Heart right ventricle (tissue), 16 donors: ENCODE measurements around the gene PTPRM. TPM values are rescaled to one million over a fixed set of nuclear protein-coding genes. Genes with fewer than 3 reads are reported as not detected.
A peak's percentile ranks its signal among the peaks of the same experiment; 100 is the strongest.

Experiments
- ATAC-seq, 8 donors: fragments of 200-7000 bp; cut with Tn5 transposase; one replicate each; pipeline ENCODE4 v1.9.1; 2020; ENCODE audit warnings: mild to moderate bottlenecking in 8 of 8, moderate library complexity in 8 of 8, moderate number of reproducible peaks in 1 of 8
- DNase-seq, 2 donors: peaks; one replicate each; pipeline ENCODE4 v3.0.0-alpha.2; 2020
- H3K27ac ChIP-seq, 10 donors: fragments of 200-600 bp; sonication (generic) in 2 of 10; one replicate each; pipeline versions ENCODE4 v1.5.0 to v1.8.0; 2020 to 2022; ENCODE audit warnings: mild to moderate bottlenecking in 3 of 10
- H3K27me3 ChIP-seq, 7 donors: fragments of 200-600 bp; one replicate each; pipeline ENCODE4 v1.8.0; 2021 to 2022; ENCODE audit warnings: mild to moderate bottlenecking in 2 of 7
- H3K36me3 ChIP-seq, 9 donors: fragments of 200-600 bp; sonication (generic) in 1 of 9; one replicate each; pipeline versions ENCODE4 v1.5.0 to v1.8.0; 2020 to 2022; ENCODE audit warnings: mild to moderate bottlenecking in 2 of 9
- H3K4me1 ChIP-seq, 9 donors: fragments of 200-600 bp; sonication (generic) in 1 of 9; one replicate each; pipeline versions ENCODE4 v1.5.0 to v1.8.0; 2020 to 2022; ENCODE audit warnings: mild to moderate bottlenecking in 4 of 9
- H3K4me3 ChIP-seq, 10 donors: fragments of 200-600 bp; sonication (generic) in 2 of 10; one replicate each; pipeline versions ENCODE4 v1.5.0 to v1.8.0; 2020 to 2022; ENCODE audit warnings: mild to moderate bottlenecking in 7 of 10, moderate library complexity in 2 of 10
- H3K9me3 ChIP-seq, 11 donors: fragments of 200-600 bp in 10 of 11; sonication (generic) in 2 of 11; one replicate each; pipeline versions ENCODE4 v1.5.0 to v1.8.0; 2013 to 2022; ENCODE audit warnings: mild to moderate bottlenecking in 2 of 11, control low read depth in 1 of 11, moderate library complexity in 1 of 11
- CTCF ChIP-seq, 9 donors: fragments of 200-600 bp; sonication (generic) in 2 of 9; IDR thresholded peaks; one replicate each; pipeline versions ENCODE4 v1.5.0 to v1.8.0; 2021 to 2022; ENCODE audit warnings: antibody characterized with exemption in 9 of 9, mild to moderate bottlenecking in 5 of 9, moderate library complexity in 1 of 9
- WGBS, 2 donors: extraction: QIAGEN DNeasy Blood & Tissue Kit; methylation state at CpG; one replicate each; pipeline ENCODE4 v1.1.7; 2013; ENCODE audit warnings: inconsistent platforms in 1 of 2; 5-methylcytosine and 5-hydroxymethylcytosine counted together
- intact Hi-C, 10 donors: fragments of 100-400 bp; cut with DNase I; formaldehyde crosslinking; loops; one replicate each; pipeline versions ENCODE4 v1.11.1 to v1.14.2; 2022
- polyA plus RNA-seq, 2 donors: library from polyadenylated mRNA; stranded (reverse); fragments of 200-250 nt; gene quantifications; one replicate each; pipeline ENCODE4 v1.2.3, GENCODE V29; 2013
- total RNA-seq, 10 donors: library from RNA; stranded (reverse); fragmentation: NEBNext Ultra II Directional in 3 of 10; extraction: Animal tissue kit (Norgen Biotek cat#: 25700) in 3 of 10; gene quantifications; one replicate each; pipeline versions ENCODE4 v1.2.1 to v1.2.4, GENCODE V29; 2021 to 2023
- donor health status: Arrhythmogenic right ventricular cardiomyopathy.
- donor health status: ischemic (EF 13 %, LVEDD 7.1; RV severe dilation, severe dysfunction).
- donor health status: healthy with polysubstance abuse.
- donor health status: DM: no; HTN: yes; CAD: no.
- donor health status: DM: no; HTN: no; CAD: no.
- donor health status: ischemic (EF 25% LVEDD 6.9; RV normal size, moderate dysfunction).
- donor health status: ischemic (EF 25% LVEDD 5.7; RV mildly dilated, moderate dysfunction).
- donor health status: healthy.
- donor health status: DM: yes; HTN: yes; CAD: no.
- donor health status: Ischemic cardiomyopathy.
- donor health status: ischemic (EF 35%, LVEDD 5.7; RV mildly dilated, moderate dysfunction).
- donor health status: nonischemic (EF 11% LVEDD 7.7; RV severe dilation, severe dysfunction).
- donor health status: DM: yes; HTN: yes; CAD: no.
- donor health status: PGD.
- donor health status: ischemic (EF 29% LVEDD 5.4; RV normal size, mild dysfunction).
- donor health status: nonischemic (EF 23%, LVEDD 6.1; RV moderate dilation, normal function).

The PTPRM gene
- total and polyA plus RNA-seq, 12 donors: 81.7 to 170 (median 132) TPM

- H3K4me1 ChIP-seq: peaks cover 0 to 10% (median 7%) of the 10 kb centered on the region in 9 donors
- no peaks in the 10 kb centered on the region for H3K36me3 ChIP-seq
- DNase-seq: no peak
- H3K27ac ChIP-seq: no peak overlapping the region
- WGBS, 2 donors: 86 to 87% methylated on average over 7 of the region's 7 CpGs
- H3K9me3 ChIP-seq: peaks cover 0 to 3% (median 0%) of the 10 kb centered on the region in 11 donors
- no peaks in the 10 kb centered on the region for H3K27me3 ChIP-seq
- TF ChIP-seq CTCF (IDR thresholded peaks at IDR 0.05): no peak
- no peak for ATAC-seq
- intact Hi-C loops: no loop called here
- no peak overlapping the region for H3K4me3 ChIP-seq
Observed at GRCh38 chr18:8424481-8424880, 857.4 kb downstream of the PTPRM start.

- Histone ChIP-seq H3K27me3 (no peaks in the 10 kb centered on the region), H3K4me3 (no peak overlapping the region), H3K27ac (no peak overlapping the region), H3K36me3 (no peaks in the 10 kb centered on the region), H3K4me1 (peaks cover 0 to 10% (median 7%) of the 10 kb centered on the region in 9 donors), H3K9me3 (peaks cover 0 to 3% (median 0%) of the 10 kb centered on the region in 11 donors)
- no peak for TF ChIP-seq CTCF (IDR thresholded peaks at IDR 0.05)
- DNase-seq (no peak), ATAC-seq (peak in 1 of 8 donors; percentile 34)
- 66 to 68% methylated on average over 13 of the region's 13 CpGs for WGBS, 2 donors
- intact Hi-C loops: no loop called here
Observed at GRCh38 chr18:8424917-8425725, 858.0 kb downstream of the PTPRM start.

GRCh38 chr18:8426401-8426800, 859.3 kb downstream of the PTPRM start:
- ATAC-seq: no peak
- no peak overlapping the region for H3K4me3 ChIP-seq
- WGBS, 2 donors: 82 to 87% methylated on average over 13 of the region's 13 CpGs
- H3K36me3 ChIP-seq: no peaks in the 10 kb centered on the region
- DNase-seq: no peak
- peaks cover 0 to 3% (median 0%) of the 10 kb centered on the region in 11 donors for H3K9me3 ChIP-seq
- no peaks in the 10 kb centered on the region for H3K27me3 ChIP-seq
- TF ChIP-seq CTCF (IDR thresholded peaks at IDR 0.05): peak in 4 of 9 donors; percentile 7 to 31 (median 20)
- intact Hi-C loops: no loop called here
- peaks cover 0 to 10% (median 7%) of the 10 kb centered on the region in 9 donors for H3K4me1 ChIP-seq
- H3K27ac ChIP-seq: no peak overlapping the region

- Histone ChIP-seq H3K36me3 (no peaks in the 10 kb centered on the region), H3K9me3 (peaks cover 0 to 3% (median 0%) of the 10 kb centered on the region in 11 donors), H3K4me3 (no peak overlapping the region), H3K27ac (no peak overlapping the region), H3K27me3 (no peaks in the 10 kb centered on the region), H3K4me1 (peaks cover 0 to 10% (median 7%) of the 10 kb centered on the region in 9 donors)
- DNase-seq: no peak
- intact Hi-C loops: no loop called here
- ATAC-seq: no peak
- WGBS, 2 donors: 91 to 96% methylated on average over 1 of the region's 1 CpG
- no peak for TF ChIP-seq CTCF (IDR thresholded peaks at IDR 0.05)
Observed at GRCh38 chr18:8427339-8427738, 860.2 kb downstream of the PTPRM start.
